SHP77 treated with DMSO at 0.1 percent for 48 hours (cell line): ENCODE data around the gene C16orf92.
"Not testable (repeated sequence)": the region's sequence is repeated elsewhere in the genome, so short reads cannot be mapped to it uniquely, and the experiment has no call there.

Source experiments
- DNase-seq: peaks from one replicate; lab custom pipeline; 2025; lab: John Stamatoyannopoulos, UW

Gene C16orf92

GRCh38 chr16:30005341-30006094 lies 17.5 kb upstream of the C16orf92 start:
- peak; percentile 30 for DNase-seq

GRCh38 chr16:30006095-30006473 lies 16.9 kb upstream of the C16orf92 start:
- no peak for DNase-seq

- no peak for DNase-seq
Measured at GRCh38 chr16:30006659-30007377, 16.2 kb upstream of the C16orf92 start.

GRCh38 chr16:30007378-30007895 lies 15.6 kb upstream of the C16orf92 start:
- DNase-seq, result no peak

GRCh38 chr16:30009085-30009862 lies 13.7 kb upstream of the C16orf92 start:
- DNase-seq, result no peak

- DNase-seq, result no peak
Measured at GRCh38 chr16:30009990-30010843, 12.8 kb upstream of the C16orf92 start.

- no peak for DNase-seq
Measured at GRCh38 chr16:30010844-30011713, 11.9 kb upstream of the C16orf92 start, which contains the start of gene DOC2A. Gene DOC2A (minus strand): TSS chr16:30011027. CDS start chr16:30010222, 805 bp downstream.

- DNase-seq, result no peak
Measured at GRCh38 chr16:30011714-30012504, 11.1 kb upstream of the C16orf92 start.

GRCh38 chr16:30012598-30012997 lies 10.4 kb upstream of the C16orf92 start:
- not testable (repeated sequence) for DNase-seq

- DNase-seq, result not testable (repeated sequence)
Measured at GRCh38 chr16:30015450-30015849, 7.5 kb upstream of the C16orf92 start.

GRCh38 chr16:30016555-30017276 lies 6.3 kb upstream of the C16orf92 start:
- no peak for DNase-seq

- no peak for DNase-seq
Measured at GRCh38 chr16:30017277-30017656, 5.7 kb upstream of the C16orf92 start.

- DNase-seq, result not testable (repeated sequence)
Measured at GRCh38 chr16:30017937-30018336, 5.1 kb upstream of the C16orf92 start.

GRCh38 chr16:30018731-30019158 lies 4.3 kb upstream of the C16orf92 start:
- DNase-seq, result no peak

GRCh38 chr16:30023586-30023985 lies 588 bp downstream of the C16orf92 start:
- no peak for DNase-seq

GRCh38 chr16:30024451-30024850 lies 1.5 kb downstream of the C16orf92 start:
- DNase-seq, result no peak

- DNase-seq, result no peak
Measured at GRCh38 chr16:30025156-30025555, 2.2 kb downstream of the C16orf92 start.

- DNase-seq, result no peak
Measured at GRCh38 chr16:30025574-30025973, 2.6 kb downstream of the C16orf92 start.

- no peak for DNase-seq
Measured at GRCh38 chr16:30026449-30026848, 3.5 kb downstream of the C16orf92 start.
